Activated naive CD8-positive, alpha-beta T cell treated with anti-CD3 and anti-CD28 coated beads, Interleukin-2, amount 10 ng/mL, durations not matched to agents 7 days and 5 days (primary cell): ENCODE data around the gene SLC6A11. TPM values are rescaled to one million over a fixed set of nuclear protein-coding genes. Genes with fewer than 3 reads are reported as not detected.

Experiments used
- ATAC-seq: fragments of 150-1000 bp; cut with Tn5 transposase; one replicate; pipeline ENCODE4 v1.10.0; 2021; ENCODE audit warnings: low read depth, moderate library complexity
- POLR2A ChIA-PET: fragments of 350-600 bp; sonication (Branson Sonifier 250); formaldehyde crosslinking; loops from one replicate; lab custom pipeline; 2021; ENCODE audit warnings: antibody characterized with exemption; lab: Charles Lee
- DNase-seq: peaks from one replicate; pipeline ENCODE4 v3.0.0; 2021
- H3K27ac Mint-ChIP-seq: one replicate; pipeline ENCODE4 v1.8.0; 2022; ENCODE audit warnings: mild to moderate bottlenecking, mixed read lengths
- H3K27me3 Mint-ChIP-seq: one replicate; pipeline ENCODE4 v1.8.0; 2022; ENCODE audit warnings: mild to moderate bottlenecking, moderate library complexity, mixed read lengths
- H3K36me3 Mint-ChIP-seq: one replicate; pipeline ENCODE4 v1.8.0; 2021; ENCODE audit warnings: mild to moderate bottlenecking, mixed read lengths
- H3K4me1 Mint-ChIP-seq: one replicate; pipeline ENCODE4 v1.8.0; 2021; ENCODE audit warnings: mixed read lengths
- H3K4me3 Mint-ChIP-seq: one replicate; pipeline ENCODE4 v1.8.0; 2022; ENCODE audit warnings: mild to moderate bottlenecking, moderate library complexity, mixed read lengths
- H3K9me3 Mint-ChIP-seq: one replicate; pipeline ENCODE4 v1.8.0; 2021; ENCODE audit warnings: mixed read lengths
- total RNA-seq, 2 experiments: library from RNA; stranded (reverse); gene quantifications; one replicate each; pipeline ENCODE4 v1.2.3, GENCODE V29; 2021

Gene SLC6A11
- not detected for total RNA-seq

DNA sequence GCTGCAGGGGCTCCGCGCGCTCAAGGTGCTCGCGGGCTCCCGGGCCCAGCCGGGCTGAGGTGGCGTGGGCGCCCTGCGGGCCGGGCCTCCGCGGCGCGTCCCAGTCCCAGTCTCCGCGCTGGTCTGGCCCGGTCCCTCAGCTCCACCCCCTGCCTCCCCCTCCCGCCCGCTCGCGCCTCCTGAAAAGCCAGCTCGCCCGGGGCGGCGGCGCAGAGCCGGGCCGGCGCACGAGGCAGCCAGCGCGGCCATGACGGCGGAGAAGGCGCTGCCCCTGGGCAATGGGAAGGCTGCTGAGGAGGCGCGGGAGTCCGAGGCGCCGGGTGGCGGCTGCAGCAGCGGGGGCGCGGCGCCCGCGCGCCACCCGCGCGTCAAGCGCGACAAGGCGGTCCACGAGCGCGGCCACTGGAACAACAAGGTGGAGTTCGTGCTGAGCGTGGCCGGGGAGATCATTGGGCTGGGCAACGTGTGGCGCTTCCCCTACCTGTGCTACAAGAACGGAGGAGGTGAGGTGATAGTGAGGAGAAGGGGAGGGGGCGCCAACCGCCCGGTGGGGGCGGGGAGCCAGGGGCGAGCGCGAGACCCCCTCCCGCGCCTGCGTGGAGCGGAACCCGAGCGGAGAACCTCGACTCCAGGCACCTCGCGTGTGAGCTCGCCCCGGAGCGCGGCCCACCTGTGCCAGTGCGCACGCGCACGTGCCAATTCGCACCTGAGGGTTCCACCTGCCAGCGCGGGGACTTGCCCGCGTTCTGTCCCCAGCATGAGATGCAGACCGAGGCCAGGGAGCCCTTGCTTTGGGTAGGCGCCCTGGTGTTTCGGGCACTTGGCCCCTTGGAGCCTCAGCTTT is at the start of gene SLC6A11:
Gene SLC6A11, plus strand, starts transcription at position 210 of the 844 bp plus-strand sequence. Its CDS starts 38 bp downstream, at position 248.
- Mint-ChIP-seq H3K36me3 (no peaks in the 10 kb centered on the region), H3K4me1 (no peaks in the 10 kb centered on the region), H3K4me3 (no peak within 1 kb of the TSS), H3K27me3 (peaks cover 28% of the 10 kb centered on the region), H3K9me3 (no peaks in the 10 kb centered on the region), H3K27ac (no peak within 1 kb of the TSS)
- no peak for DNase-seq
- no peak for ATAC-seq
- POLR2A ChIA-PET = no interaction called here

- ATAC-seq (no peak), DNase-seq (no peak)
- no peaks in the 10 kb centered on the region for H3K9me3 Mint-ChIP-seq
- no peaks in the 10 kb centered on the region for H3K36me3 Mint-ChIP-seq
- H3K4me1 Mint-ChIP-seq = no peaks in the 10 kb centered on the region
- peaks cover 3% of the 10 kb centered on the region for H3K27me3 Mint-ChIP-seq
- POLR2A ChIA-PET = no interaction called here
- H3K4me3 Mint-ChIP-seq = no peak overlapping the region
- no peak overlapping the region for H3K27ac Mint-ChIP-seq
These were observed 47.2 kb upstream of the SLC6A11 start for GRCh38 chr3:10768708-10769394.

GRCh38 chr3:10770547-10770946 is 45.5 kb upstream of the SLC6A11 start:
- Mint-ChIP-seq H3K4me1 (no peaks in the 10 kb centered on the region), H3K27ac (no peak overlapping the region), H3K36me3 (no peaks in the 10 kb centered on the region), H3K4me3 (no peak overlapping the region), H3K9me3 (no peaks in the 10 kb centered on the region), H3K27me3 (peaks cover 3% of the 10 kb centered on the region)
- DNase-seq (no peak), ATAC-seq (no peak)
- POLR2A ChIA-PET = no interaction called here

GRCh38 chr3:10770981-10771380 is 45.0 kb upstream of the SLC6A11 start:
- Mint-ChIP-seq H3K9me3 (no peaks in the 10 kb centered on the region), H3K4me1 (no peaks in the 10 kb centered on the region), H3K27ac (no peak overlapping the region), H3K4me3 (no peak overlapping the region), H3K36me3 (no peaks in the 10 kb centered on the region), H3K27me3 (peaks cover 3% of the 10 kb centered on the region)
- POLR2A ChIA-PET = no interaction called here
- ATAC-seq (no peak), DNase-seq (no peak)

GRCh38 chr3:10771486-10772270 is 44.4 kb upstream of the SLC6A11 start:
- DNase-seq (no peak), ATAC-seq (no peak)
- H3K4me1 Mint-ChIP-seq = no peaks in the 10 kb centered on the region
- POLR2A ChIA-PET = no interaction called here
- no peak overlapping the region for H3K4me3 Mint-ChIP-seq
- H3K27me3 Mint-ChIP-seq = peaks cover 3% of the 10 kb centered on the region
- H3K36me3 Mint-ChIP-seq = no peaks in the 10 kb centered on the region
- no peaks in the 10 kb centered on the region for H3K9me3 Mint-ChIP-seq
- H3K27ac Mint-ChIP-seq = no peak overlapping the region

- Mint-ChIP-seq H3K36me3 (no peaks in the 10 kb centered on the region), H3K27me3 (no peaks in the 10 kb centered on the region), H3K27ac (no peak overlapping the region), H3K4me1 (no peaks in the 10 kb centered on the region), H3K4me3 (no peak overlapping the region), H3K9me3 (no peaks in the 10 kb centered on the region)
- no peak for ATAC-seq
- POLR2A ChIA-PET = no interaction called here
- no peak for DNase-seq
These were observed 43.5 kb upstream of the SLC6A11 start for GRCh38 chr3:10772271-10773161.

- ATAC-seq = no peak
- H3K36me3 Mint-ChIP-seq = no peaks in the 10 kb centered on the region
These were observed 41.8 kb upstream of the SLC6A11 start for GRCh38 chr3:10774129-10774670.

GRCh38 chr3:10774825-10775224 is 41.2 kb upstream of the SLC6A11 start:
- H3K27ac Mint-ChIP-seq = no peak overlapping the region
- no peak for ATAC-seq
- H3K27me3 Mint-ChIP-seq = no peaks in the 10 kb centered on the region
- no peak overlapping the region for H3K4me3 Mint-ChIP-seq
- POLR2A ChIA-PET = no interaction called here
- H3K36me3 Mint-ChIP-seq = no peaks in the 10 kb centered on the region
- no peak for DNase-seq
- no peaks in the 10 kb centered on the region for H3K9me3 Mint-ChIP-seq
- no peaks in the 10 kb centered on the region for H3K4me1 Mint-ChIP-seq

More at GRCh38 chr3:10774129-10774670, 41.8 kb upstream of the SLC6A11 start:
- Mint-ChIP-seq H3K4me3 (no peak overlapping the region), H3K9me3 (no peaks in the 10 kb centered on the region), H3K4me1 (no peaks in the 10 kb centered on the region), H3K27ac (no peak overlapping the region), H3K27me3 (no peaks in the 10 kb centered on the region)
- POLR2A ChIA-PET = no interaction called here
- DNase-seq = no peak

GRCh38 chr3:10775259-10775658 is 40.8 kb upstream of the SLC6A11 start:
- H3K27me3 Mint-ChIP-seq = no peaks in the 10 kb centered on the region
- no peak overlapping the region for H3K27ac Mint-ChIP-seq
- H3K4me1 Mint-ChIP-seq = no peaks in the 10 kb centered on the region
- ATAC-seq (no peak), DNase-seq (no peak)
- H3K4me3 Mint-ChIP-seq = no peak overlapping the region
- H3K9me3 Mint-ChIP-seq = no peaks in the 10 kb centered on the region
- POLR2A ChIA-PET = no interaction called here
- H3K36me3 Mint-ChIP-seq = no peaks in the 10 kb centered on the region

DNA sequence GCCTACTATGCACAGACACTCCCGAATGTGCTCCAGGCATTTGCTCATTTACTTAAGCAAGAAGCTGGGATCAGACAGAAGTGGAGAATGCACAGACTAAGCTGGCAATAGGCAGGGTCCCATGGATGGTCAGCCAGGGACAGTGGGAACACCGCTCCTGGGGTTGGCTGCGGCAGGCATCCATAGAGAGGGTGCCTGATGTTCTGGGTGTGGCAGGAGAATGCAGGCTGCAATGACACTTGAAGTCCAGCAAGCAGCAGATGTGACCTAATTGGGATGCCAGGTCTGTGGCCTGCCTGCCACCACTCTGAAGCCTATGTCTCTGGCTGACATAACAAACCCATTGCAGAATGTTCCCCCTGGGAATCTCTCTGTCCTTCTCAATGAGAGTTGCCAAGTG is 40.2 kb upstream of the SLC6A11 start:
- Mint-ChIP-seq H3K27ac (no peak overlapping the region), H3K4me3 (no peak overlapping the region), H3K27me3 (no peaks in the 10 kb centered on the region), H3K9me3 (no peaks in the 10 kb centered on the region), H3K4me1 (no peaks in the 10 kb centered on the region), H3K36me3 (no peaks in the 10 kb centered on the region)
- ATAC-seq (no peak), DNase-seq (no peak)
- POLR2A ChIA-PET = no interaction called here

DNA sequence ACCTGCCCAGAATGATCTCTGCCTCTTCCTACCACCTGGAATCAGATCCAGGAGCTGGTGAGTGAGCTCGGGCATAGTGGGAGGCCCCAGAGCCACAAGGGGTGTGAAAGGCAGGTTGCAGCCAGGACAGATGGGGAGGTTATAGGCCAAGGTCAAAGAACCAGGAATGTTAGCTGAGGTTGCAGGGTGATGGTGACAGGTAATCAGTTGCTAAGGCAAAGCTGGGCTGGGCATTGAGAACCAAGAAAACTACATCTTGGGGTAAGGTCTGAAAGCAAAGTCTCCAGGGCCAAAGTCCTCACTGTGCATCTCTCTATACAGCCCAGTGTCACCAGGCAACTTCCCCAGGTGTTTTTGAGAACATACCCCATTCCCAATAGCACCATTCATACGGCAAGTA is 38.4 kb upstream of the SLC6A11 start:
- H3K4me3 Mint-ChIP-seq = no peak overlapping the region
- H3K4me1 Mint-ChIP-seq = no peaks in the 10 kb centered on the region
- DNase-seq (no peak), ATAC-seq (no peak)
- no peak overlapping the region for H3K27ac Mint-ChIP-seq
- no peaks in the 10 kb centered on the region for H3K36me3 Mint-ChIP-seq
- POLR2A ChIA-PET = no interaction called here
- H3K9me3 Mint-ChIP-seq = no peaks in the 10 kb centered on the region
- peaks cover 3% of the 10 kb centered on the region for H3K27me3 Mint-ChIP-seq

DNA sequence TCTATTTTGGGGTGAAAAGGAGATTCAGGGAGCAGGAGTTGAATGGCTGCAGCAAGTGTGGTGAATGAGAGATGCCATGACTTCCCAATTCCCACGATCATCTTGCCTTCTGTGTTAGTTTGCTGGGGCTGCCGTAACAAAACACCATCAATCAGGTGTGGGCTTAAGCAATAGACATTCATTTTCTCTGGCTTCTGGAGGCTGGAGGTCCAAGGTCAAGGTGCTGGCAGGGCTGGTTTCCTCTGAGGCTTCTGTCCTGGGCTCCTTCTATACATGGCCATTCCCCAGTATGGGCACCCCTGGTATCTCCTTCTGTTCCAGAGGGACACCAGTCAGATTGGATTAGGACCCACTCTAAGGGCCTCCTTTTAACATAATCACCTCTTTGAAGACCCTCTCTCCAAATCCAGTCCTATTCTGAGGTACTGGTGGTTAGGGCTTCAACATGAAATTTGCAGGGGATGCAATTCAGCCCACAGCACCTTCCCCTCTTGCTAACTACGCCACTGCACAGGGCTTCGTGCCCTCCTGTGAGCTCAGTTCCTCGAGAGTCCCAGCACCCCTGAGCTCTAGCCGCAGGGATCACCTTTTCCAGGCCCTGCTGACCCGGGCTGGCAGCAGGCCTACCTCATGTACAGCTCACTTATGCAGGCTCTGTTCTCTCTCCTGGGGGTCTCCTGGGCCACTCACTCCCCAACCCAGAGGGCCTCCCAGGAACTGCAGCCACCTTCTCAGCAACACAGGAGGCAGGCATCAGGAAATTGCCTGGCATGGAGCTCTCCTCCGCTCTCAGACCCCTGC is 37.3 kb upstream of the SLC6A11 start:
- H3K4me1 Mint-ChIP-seq = peaks cover under 1% of the 10 kb centered on the region
- POLR2A ChIA-PET = no interaction called here
- DNase-seq (no peak), ATAC-seq (no peak)
- H3K4me3 Mint-ChIP-seq = no peak overlapping the region
- no peaks in the 10 kb centered on the region for H3K9me3 Mint-ChIP-seq
- H3K36me3 Mint-ChIP-seq = no peaks in the 10 kb centered on the region
- peaks cover 3% of the 10 kb centered on the region for H3K27me3 Mint-ChIP-seq
- H3K27ac Mint-ChIP-seq = no peak overlapping the region
